Type B pancreatic cell (in vitro differentiated cells): ENCODE measurements around the gene DNAJB8. TPM values are rescaled to one million over a fixed set of nuclear protein-coding genes. Genes with fewer than 3 reads are reported as not detected.

Experiments
- DNase-seq: peaks from one replicate; pipeline ENCODE4 v3.0.0; 2021; ENCODE audit warnings: mixed read lengths; ENCODE audit not compliant: unreplicated experiment; ENCODE audit errors: extremely low spot score
- H3K27ac Mint-ChIP-seq: 2 replicates; pipeline ENCODE4 v1.8.0; 2021; ENCODE audit warnings: mild to moderate bottlenecking, mixed read lengths
- H3K27me3 Mint-ChIP-seq: 2 replicates; pipeline ENCODE4 v1.8.0; 2021; ENCODE audit warnings: mixed read lengths
- H3K36me3 Mint-ChIP-seq: 2 replicates; pipeline ENCODE4 v1.8.0; 2021; ENCODE audit warnings: mixed read lengths
- H3K4me1 Mint-ChIP-seq: one replicate; pipeline ENCODE4 v1.8.0; 2021; ENCODE audit warnings: mixed read lengths; ENCODE audit not compliant: unreplicated experiment
- H3K4me3 Mint-ChIP-seq: 2 replicates; pipeline ENCODE4 v1.8.0; 2021; ENCODE audit warnings: mild to moderate bottlenecking, mixed read lengths
- H3K9me3 Mint-ChIP-seq: 2 replicates; pipeline ENCODE4 v1.8.0; 2021; ENCODE audit warnings: mixed read lengths
- total RNA-seq: library from RNA; stranded (reverse); gene quantifications from 2 replicates; pipeline ENCODE4 v1.2.1, GENCODE V29; 2021; ENCODE audit warnings: low replicate concordance
- TF ChIP-seq, protein P1 (sequence below): fragments of 200-600 bp; sonication (generic); conservative IDR thresholded peaks from 2 replicates; pipeline ENCODE4 v1.5.0; 2021; ENCODE audit warnings: antibody characterized with exemption, mild to moderate bottlenecking

The DNAJB8 gene
- total RNA-seq, 1 donor from 2014 or later: not detected

DNA sequence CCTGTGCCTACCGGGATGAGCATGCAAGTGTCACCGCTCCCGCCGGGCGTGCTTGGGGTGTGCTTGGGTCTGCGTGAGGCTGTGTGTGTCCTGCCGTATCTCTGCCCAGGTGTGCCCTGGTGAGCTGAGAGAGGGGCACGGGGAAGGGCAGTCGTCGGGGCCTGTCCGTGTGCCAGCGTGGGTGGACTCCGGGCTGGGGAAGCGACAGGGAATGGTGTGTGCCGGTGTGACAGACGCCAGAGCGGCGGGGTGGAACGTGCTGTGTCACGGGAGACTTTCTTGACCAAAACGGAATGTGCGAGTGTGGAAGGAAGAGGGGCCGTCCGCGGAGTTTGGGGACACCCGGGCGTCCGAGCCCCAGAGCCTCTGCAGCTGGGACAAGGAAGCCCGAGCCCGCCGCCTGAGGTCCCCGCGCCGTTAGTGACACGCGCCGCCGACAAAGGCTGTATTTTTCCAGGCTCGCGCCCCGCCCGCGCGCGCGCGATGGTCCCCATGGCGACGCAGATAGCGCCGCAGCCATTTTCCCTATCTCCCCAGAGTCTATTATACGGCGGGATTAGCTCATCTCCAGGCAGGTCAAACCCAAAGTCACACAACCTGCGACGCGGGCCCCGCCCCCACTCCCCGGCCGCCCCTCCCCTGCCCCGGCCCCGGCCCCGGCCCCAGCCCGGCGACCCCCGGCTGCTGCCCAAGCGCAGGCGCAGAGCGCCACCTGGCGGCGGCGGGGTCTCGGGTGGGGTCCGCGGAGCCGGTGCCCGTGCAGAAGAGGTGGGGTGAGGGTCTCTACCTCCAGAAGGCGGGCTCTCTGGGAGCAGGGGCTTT lies 30.8 kb upstream of the DNAJB8 start:
- H3K36me3 Mint-ChIP-seq: peaks cover 18% of the 10 kb centered on the region
- DNase-seq: peak; percentile 90
- TF ChIP-seq, protein P1, sequence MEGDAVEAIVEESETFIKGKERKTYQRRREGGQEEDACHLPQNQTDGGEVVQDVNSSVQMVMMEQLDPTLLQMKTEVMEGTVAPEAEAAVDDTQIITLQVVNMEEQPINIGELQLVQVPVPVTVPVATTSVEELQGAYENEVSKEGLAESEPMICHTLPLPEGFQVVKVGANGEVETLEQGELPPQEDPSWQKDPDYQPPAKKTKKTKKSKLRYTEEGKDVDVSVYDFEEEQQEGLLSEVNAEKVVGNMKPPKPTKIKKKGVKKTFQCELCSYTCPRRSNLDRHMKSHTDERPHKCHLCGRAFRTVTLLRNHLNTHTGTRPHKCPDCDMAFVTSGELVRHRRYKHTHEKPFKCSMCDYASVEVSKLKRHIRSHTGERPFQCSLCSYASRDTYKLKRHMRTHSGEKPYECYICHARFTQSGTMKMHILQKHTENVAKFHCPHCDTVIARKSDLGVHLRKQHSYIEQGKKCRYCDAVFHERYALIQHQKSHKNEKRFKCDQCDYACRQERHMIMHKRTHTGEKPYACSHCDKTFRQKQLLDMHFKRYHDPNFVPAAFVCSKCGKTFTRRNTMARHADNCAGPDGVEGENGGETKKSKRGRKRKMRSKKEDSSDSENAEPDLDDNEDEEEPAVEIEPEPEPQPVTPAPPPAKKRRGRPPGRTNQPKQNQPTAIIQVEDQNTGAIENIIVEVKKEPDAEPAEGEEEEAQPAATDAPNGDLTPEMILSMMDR: peak; percentile 97
- no peaks in the 10 kb centered on the region for H3K9me3 Mint-ChIP-seq
- H3K4me3 Mint-ChIP-seq: peak overlapping the region; percentile 85
- H3K27me3 Mint-ChIP-seq: peaks cover 70% of the 10 kb centered on the region
- no peak overlapping the region for H3K27ac Mint-ChIP-seq
- peaks cover 18% of the 10 kb centered on the region for H3K4me1 Mint-ChIP-seq

DNA sequence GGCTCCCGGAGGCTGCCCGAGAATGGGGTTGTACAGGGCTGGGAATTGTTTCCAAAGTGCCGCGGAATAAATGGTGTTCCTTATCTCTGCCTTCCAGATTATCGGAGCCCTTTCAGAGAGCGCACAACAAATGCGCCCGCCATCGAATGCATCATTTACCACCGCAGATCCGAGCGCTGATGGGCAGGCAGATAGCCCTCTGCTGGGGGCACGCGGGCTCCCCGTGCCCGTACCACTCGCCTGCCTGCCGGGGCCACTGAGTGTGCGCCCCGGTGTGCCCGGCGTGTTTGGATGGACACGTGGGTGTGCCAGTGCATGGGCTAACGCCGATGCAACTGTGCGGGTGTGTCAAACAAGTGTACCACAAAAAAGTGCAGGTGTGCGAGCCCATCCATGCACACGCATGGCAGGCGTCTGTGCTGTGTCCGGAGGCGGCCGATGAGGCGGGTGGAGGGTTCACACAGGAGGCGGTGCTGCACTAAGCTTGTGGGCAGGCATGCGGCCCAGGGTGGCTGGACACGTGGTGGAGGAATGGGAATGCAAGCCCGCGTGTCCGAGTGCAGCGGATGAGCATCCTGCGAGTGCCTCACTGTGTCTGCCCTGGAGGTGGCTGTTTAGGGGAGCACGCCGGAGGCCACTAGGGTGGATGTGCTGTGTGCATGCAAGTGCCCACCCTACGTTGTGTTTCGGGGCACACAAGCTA lies 30.1 kb upstream of the DNAJB8 start:
- DNase-seq: peak; percentile 71
- no peaks in the 10 kb centered on the region for H3K9me3 Mint-ChIP-seq
- H3K36me3 Mint-ChIP-seq: peaks cover 18% of the 10 kb centered on the region
- H3K27me3 Mint-ChIP-seq: peaks cover 75% of the 10 kb centered on the region
- peaks cover 18% of the 10 kb centered on the region for H3K4me1 Mint-ChIP-seq
- H3K27ac Mint-ChIP-seq: no peak overlapping the region
- TF ChIP-seq, protein P1: no peak
- peak overlapping the region; percentile 85 for H3K4me3 Mint-ChIP-seq

DNA sequence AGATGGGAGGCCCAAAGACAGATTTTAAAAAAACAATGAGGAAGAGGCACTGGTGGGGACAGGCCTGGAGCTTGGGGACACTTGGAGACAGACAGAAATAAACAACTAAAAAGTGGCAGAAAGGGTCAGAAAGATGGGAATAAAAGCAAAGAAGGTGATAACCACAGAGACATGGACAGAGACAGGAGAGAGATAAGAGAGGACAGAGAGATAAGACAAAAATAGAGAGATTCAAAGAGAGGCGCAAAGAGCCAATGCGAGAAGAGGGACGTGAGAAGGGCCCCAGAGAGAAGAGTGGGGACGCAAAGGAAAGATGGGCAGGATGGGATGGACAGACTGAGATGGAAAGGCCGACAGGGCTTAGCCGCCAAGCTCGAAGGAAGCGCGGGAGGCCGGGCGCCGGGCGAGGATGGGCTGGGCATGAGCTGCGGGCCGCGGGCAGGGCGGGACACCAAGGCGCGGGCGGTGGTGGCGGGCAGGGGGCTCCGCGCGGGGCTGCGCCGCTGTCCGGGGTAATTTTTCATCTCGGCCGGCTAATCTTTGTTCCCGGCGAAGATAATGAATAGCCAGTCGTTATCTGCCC lies 29.4 kb upstream of the DNAJB8 start:
- H3K27me3 Mint-ChIP-seq: peaks cover 79% of the 10 kb centered on the region
- no peaks in the 10 kb centered on the region for H3K9me3 Mint-ChIP-seq
- H3K27ac Mint-ChIP-seq: no peak overlapping the region
- DNase-seq: peak; percentile 67
- H3K4me1 Mint-ChIP-seq: peaks cover 18% of the 10 kb centered on the region
- TF ChIP-seq, protein P1: no peak
- H3K36me3 Mint-ChIP-seq: peaks cover 18% of the 10 kb centered on the region
- H3K4me3 Mint-ChIP-seq: peak overlapping the region; percentile 85

DNA sequence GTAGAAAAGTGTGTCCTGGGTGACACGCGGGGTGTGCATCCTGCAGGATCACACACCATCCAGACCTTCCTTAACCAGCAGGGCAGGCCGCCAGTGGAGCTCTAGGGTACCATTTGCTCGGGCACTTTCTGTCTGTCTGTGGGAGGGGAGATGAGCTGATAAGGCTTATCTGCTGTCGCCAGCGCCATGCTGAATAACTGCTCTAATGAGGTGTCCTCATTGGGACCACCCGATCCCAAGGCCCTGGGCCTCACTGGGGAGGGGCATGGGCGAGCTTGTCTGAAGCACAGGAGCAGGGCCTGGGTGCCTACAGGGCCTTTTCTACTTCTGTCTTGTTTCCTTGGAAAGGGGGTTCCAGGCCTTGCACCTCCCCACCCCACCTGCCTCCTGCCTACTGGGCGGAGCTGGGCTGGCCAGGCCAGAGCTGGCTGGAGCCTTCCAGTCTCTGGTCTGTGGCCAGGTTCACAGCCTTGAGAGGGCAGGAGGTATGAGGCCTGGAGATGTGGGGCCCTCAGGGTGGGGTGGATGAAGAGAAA lies 28.8 kb upstream of the DNAJB8 start:
- H3K27ac Mint-ChIP-seq: peak overlapping the region; percentile 6
- peaks cover 78% of the 10 kb centered on the region for H3K27me3 Mint-ChIP-seq
- peak overlapping the region; percentile 73 for H3K4me3 Mint-ChIP-seq
- H3K36me3 Mint-ChIP-seq: peaks cover 18% of the 10 kb centered on the region
- H3K4me1 Mint-ChIP-seq: peaks cover 18% of the 10 kb centered on the region
- DNase-seq: peak; percentile 66
- TF ChIP-seq, protein P1: no peak
- no peaks in the 10 kb centered on the region for H3K9me3 Mint-ChIP-seq

DNA sequence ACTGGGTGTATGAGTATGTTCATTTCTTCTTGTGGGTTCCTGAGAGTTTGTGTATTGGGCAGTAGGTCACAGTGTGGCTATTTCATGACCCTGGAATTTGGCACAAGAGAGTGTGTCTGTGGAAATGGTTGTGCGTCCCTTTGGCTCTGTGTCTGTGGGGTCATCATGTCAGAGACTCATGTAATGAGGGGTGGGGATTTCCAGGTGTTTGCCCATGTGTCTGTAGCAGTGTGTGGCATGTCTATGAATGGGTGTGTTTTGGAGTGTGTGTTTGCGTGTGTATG lies 27.6 kb upstream of the DNAJB8 start:
- Mint-ChIP-seq H3K9me3 (no peaks in the 10 kb centered on the region), H3K4me3 (peak overlapping the region; percentile 69), H3K27ac (no peak overlapping the region), H3K27me3 (peaks cover 83% of the 10 kb centered on the region), H3K4me1 (peaks cover 18% of the 10 kb centered on the region), H3K36me3 (peaks cover 15% of the 10 kb centered on the region)
- TF ChIP-seq, protein P1: no peak
- peak; percentile 16 for DNase-seq
